ENCODE measurements around the gene ACTN2. TPM values are rescaled to one million over a fixed set of nuclear protein-coding genes. Genes with fewer than 3 reads are reported as not detected.

ACTN2 gene
- polyA plus RNA-seq, 3 donors, result 0.07 TPM; not detected in 2

DNA sequence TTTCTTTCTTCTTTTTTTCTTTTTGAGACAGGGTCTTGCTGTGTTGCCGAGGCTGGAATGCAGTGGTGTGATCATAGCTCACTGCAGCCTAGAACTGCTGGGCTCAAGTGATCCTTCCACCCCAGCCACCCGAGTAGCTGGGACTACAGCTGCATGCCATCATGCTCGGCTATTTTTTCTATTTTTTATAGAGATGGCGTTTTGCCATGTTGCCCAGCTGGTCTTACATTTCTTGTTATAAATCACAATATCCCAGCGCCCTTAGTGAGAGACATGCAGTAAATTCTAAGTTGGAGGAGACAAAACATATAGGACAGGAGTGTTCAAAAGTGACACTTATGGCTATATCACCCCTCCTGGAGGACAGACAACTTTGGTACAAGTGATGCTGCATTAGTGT, 31.3 kb upstream of the ACTN2 start:
- intact Hi-C loops (cut with micrococcal nuclease), result no loop called here
- no peaks in the 10 kb centered on the region for H3K9me3 ChIP-seq (replicated peaks in 1 of 2; ENCODE audit: control insufficient read depth in 1 of 2, insufficient read depth in 1 of 2, low read length in 2 of 2)
- H3K27me3 Mint-ChIP-seq (ENCODE audit: low read depth in 3 of 3), result peaks cover 4 to 12% (median 10%) of the 10 kb centered on the region in 3 donors

DNA sequence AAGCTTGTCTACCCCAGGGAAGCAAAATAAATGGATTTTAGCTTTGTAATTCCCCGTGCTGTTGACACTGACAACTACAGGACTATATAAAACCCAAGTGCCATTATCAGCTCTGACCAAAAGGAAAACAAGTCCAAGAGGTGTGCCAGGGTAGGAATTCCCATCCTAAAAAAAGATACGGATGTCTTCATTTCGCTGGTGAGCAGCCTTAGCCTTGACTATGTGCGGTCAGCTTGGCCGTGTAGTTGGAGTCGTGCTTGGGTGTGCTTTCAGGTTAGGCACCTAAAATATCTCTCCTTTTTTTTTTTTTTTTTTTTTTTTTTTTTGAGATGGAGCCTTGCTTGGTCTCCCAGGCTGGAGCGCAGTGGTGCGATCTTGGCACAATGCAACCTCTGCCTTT, 28.9 kb upstream of the ACTN2 start:
- H4K20me1 ChIP-seq (ENCODE audit: insufficient read depth, low read length), result no peaks in the 10 kb centered on the region
- intact Hi-C loops (cut with micrococcal nuclease), result no loop called here
- H3K9ac ChIP-seq (ENCODE audit: insufficient read depth, low read length, poor library complexity, severe bottlenecking), result no peak overlapping the region
- H3K27me3 ChIP-seq (ENCODE audit: control insufficient read depth in 2 of 2, insufficient read depth in 2 of 2, low read length in 2 of 2), result no peaks in the 10 kb centered on the region
- WGBS (ENCODE audit: insufficient coverage), result no CpG with 5 or more reads among the region's 8 CpGs
- H3K36me3 ChIP-seq (replicated peaks in 1 of 2; ENCODE audit: control insufficient read depth in 1 of 2, insufficient read depth in 2 of 2, low read length in 2 of 2), result no peaks in the 10 kb centered on the region
- no peak overlapping the region for H3K4me3 Mint-ChIP-seq
- no peaks in the 10 kb centered on the region for H3K4me1 ChIP-seq (ENCODE audit: control insufficient read depth in 1 of 2, insufficient read depth in 2 of 2, low read length in 2 of 2)
- TF ChIP-seq, protein P1, sequence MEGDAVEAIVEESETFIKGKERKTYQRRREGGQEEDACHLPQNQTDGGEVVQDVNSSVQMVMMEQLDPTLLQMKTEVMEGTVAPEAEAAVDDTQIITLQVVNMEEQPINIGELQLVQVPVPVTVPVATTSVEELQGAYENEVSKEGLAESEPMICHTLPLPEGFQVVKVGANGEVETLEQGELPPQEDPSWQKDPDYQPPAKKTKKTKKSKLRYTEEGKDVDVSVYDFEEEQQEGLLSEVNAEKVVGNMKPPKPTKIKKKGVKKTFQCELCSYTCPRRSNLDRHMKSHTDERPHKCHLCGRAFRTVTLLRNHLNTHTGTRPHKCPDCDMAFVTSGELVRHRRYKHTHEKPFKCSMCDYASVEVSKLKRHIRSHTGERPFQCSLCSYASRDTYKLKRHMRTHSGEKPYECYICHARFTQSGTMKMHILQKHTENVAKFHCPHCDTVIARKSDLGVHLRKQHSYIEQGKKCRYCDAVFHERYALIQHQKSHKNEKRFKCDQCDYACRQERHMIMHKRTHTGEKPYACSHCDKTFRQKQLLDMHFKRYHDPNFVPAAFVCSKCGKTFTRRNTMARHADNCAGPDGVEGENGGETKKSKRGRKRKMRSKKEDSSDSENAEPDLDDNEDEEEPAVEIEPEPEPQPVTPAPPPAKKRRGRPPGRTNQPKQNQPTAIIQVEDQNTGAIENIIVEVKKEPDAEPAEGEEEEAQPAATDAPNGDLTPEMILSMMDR (IDR thresholded peaks at IDR 0.05), result no peak
- H3K4me1 Mint-ChIP-seq, result no peaks in the 10 kb centered on the region
- H3K9me3 ChIP-seq (replicated peaks in 1 of 2; ENCODE audit: control insufficient read depth in 1 of 2, insufficient read depth in 1 of 2, low read length in 2 of 2), result no peaks in the 10 kb centered on the region
- no peak for DNase-seq
- no peaks in the 10 kb centered on the region for H3K79me2 ChIP-seq (ENCODE audit: insufficient read depth, low read length)
- no peak overlapping the region for H3K27ac ChIP-seq (ENCODE audit: low read depth in 1 of 2, low read length in 2 of 2)
- H3K4me2 ChIP-seq (replicated peaks; ENCODE audit: extremely low read depth, low read length, poor library complexity, severe bottlenecking), result no peak overlapping the region
- H3K27ac Mint-ChIP-seq, result no peak overlapping the region
- no peak overlapping the region for H3K4me3 ChIP-seq (replicated peaks in 1 of 3; ENCODE audit: low read depth in 2 of 3, low read length in 3 of 3)
- no peak overlapping the region for H2AFZ ChIP-seq (ENCODE audit: insufficient read depth, low read depth, low read length, poor library complexity, severe bottlenecking)
- peaks cover 3 to 7% (median 6%) of the 10 kb centered on the region in 3 donors for H3K27me3 Mint-ChIP-seq (ENCODE audit: low read depth in 3 of 3)
- no peaks in the 10 kb centered on the region for H3K36me3 Mint-ChIP-seq
- peaks cover 0 to 3% (median 0%) of the 10 kb centered on the region in 7 donors for H3K9me3 Mint-ChIP-seq

More for the DNA sequence above, 31.3 kb upstream of the ACTN2 start:
- Histone ChIP-seq H3K27me3 (ENCODE audit: control insufficient read depth in 2 of 2, insufficient read depth in 2 of 2, low read length in 2 of 2) (no peaks in the 10 kb centered on the region), H3K27ac (ENCODE audit: low read depth in 1 of 2, low read length in 2 of 2) (no peak overlapping the region), H4K20me1 (ENCODE audit: insufficient read depth, low read length) (no peaks in the 10 kb centered on the region), H3K9ac (ENCODE audit: insufficient read depth, low read length, poor library complexity, severe bottlenecking) (no peak overlapping the region), H2AFZ (ENCODE audit: insufficient read depth, low read depth, low read length, poor library complexity, severe bottlenecking) (no peak overlapping the region), H3K36me3 (replicated peaks in 1 of 2; ENCODE audit: control insufficient read depth in 1 of 2, insufficient read depth in 2 of 2, low read length in 2 of 2) (no peaks in the 10 kb centered on the region), H3K4me1 (ENCODE audit: control insufficient read depth in 1 of 2, insufficient read depth in 2 of 2, low read length in 2 of 2) (no peaks in the 10 kb centered on the region), H3K4me3 (replicated peaks in 1 of 3; ENCODE audit: low read depth in 2 of 3, low read length in 3 of 3) (no peak overlapping the region), H3K4me2 (replicated peaks; ENCODE audit: extremely low read depth, low read length, poor library complexity, severe bottlenecking) (no peak overlapping the region), H3K79me2 (ENCODE audit: insufficient read depth, low read length) (no peaks in the 10 kb centered on the region)
- TF ChIP-seq, protein P1 (IDR thresholded peaks at IDR 0.05), result no peak
- peaks cover 0 to 3% (median 0%) of the 10 kb centered on the region in 7 donors for H3K9me3 Mint-ChIP-seq
- DNase-seq, result no peak
- peak overlapping the region in 1 of 7 donors; percentile 30 for H3K27ac Mint-ChIP-seq
- no peak overlapping the region for H3K4me3 Mint-ChIP-seq
- no peaks in the 10 kb centered on the region for H3K36me3 Mint-ChIP-seq
- H3K4me1 Mint-ChIP-seq, result no peaks in the 10 kb centered on the region
- WGBS (ENCODE audit: insufficient coverage), result 63% methylated on average over 1 of the region's 5 CpGs

Data from CD14-positive monocyte (primary cell).